H9 (cell line): ENCODE data around the gene CCDC178. TPM values are rescaled to one million over a fixed set of nuclear protein-coding genes. Genes with fewer than 3 reads are reported as not detected.

Experiments
- DNase-seq: peaks from one replicate; pipeline ENCODE4 v3.0.0-alpha.2; 2017
- H2AFZ ChIP-seq: one replicate; pipeline ENCODE4 v1.6.1; 2013; ENCODE audit warnings: mild to moderate bottlenecking, low read length, control low read depth, moderate library complexity
- H2AK5ac ChIP-seq: 2 replicates; pipeline ENCODE4 v1.6.1; 2013; ENCODE audit warnings: low read length, control low read depth, mixed read lengths; ENCODE audit not compliant: insufficient read length
- H2BK120ac ChIP-seq: one replicate; pipeline ENCODE4 v1.6.1; 2013; ENCODE audit warnings: low read depth, mild to moderate bottlenecking, low read length, control low read depth, inconsistent platforms; ENCODE audit not compliant: poor library complexity, severe bottlenecking
- H2BK12ac ChIP-seq: 2 replicates; pipeline ENCODE4 v1.6.1; 2013; ENCODE audit warnings: low read length, control low read depth, mixed read lengths, low read depth; ENCODE audit not compliant: insufficient read length
- H2BK15ac ChIP-seq: 2 replicates; pipeline ENCODE4 v1.6.1; 2013; ENCODE audit warnings: low read depth, low read length, control low read depth
- H2BK20ac ChIP-seq: one replicate; pipeline ENCODE4 v1.6.1; 2013; ENCODE audit warnings: low read depth, mild to moderate bottlenecking, low read length, control low read depth, inconsistent platforms; ENCODE audit not compliant: poor library complexity, severe bottlenecking
- H2BK5ac ChIP-seq: 2 replicates; pipeline ENCODE4 v1.6.1; 2013; ENCODE audit warnings: low read length, control low read depth, mixed read lengths; ENCODE audit not compliant: insufficient read length
- H3K14ac ChIP-seq: 2 replicates; pipeline ENCODE4 v1.6.1; 2013; ENCODE audit warnings: low read length, control low read depth; ENCODE audit not compliant: insufficient read depth
- H3K18ac ChIP-seq: 2 replicates; pipeline ENCODE4 v1.6.1; 2013; ENCODE audit warnings: low read depth, mild to moderate bottlenecking, mixed read lengths, low read length, control low read depth; ENCODE audit not compliant: insufficient read length
- H3K23ac ChIP-seq: 2 replicates; pipeline ENCODE4 v1.6.1; 2013; ENCODE audit warnings: low read length, control low read depth, mixed read lengths, low read depth; ENCODE audit not compliant: insufficient read length
- H3K23me2 ChIP-seq: 2 replicates; pipeline ENCODE4 v1.6.1; 2013; ENCODE audit warnings: low read depth, mild to moderate bottlenecking, mixed read lengths, low read length, control low read depth; ENCODE audit not compliant: insufficient read length, poor library complexity, severe bottlenecking
- H3K27ac ChIP-seq: 2 replicates; pipeline ENCODE4 v1.5.1; 2013; ENCODE audit warnings: low read length, control low read depth, mixed read lengths, low read depth; ENCODE audit not compliant: insufficient read length
- H3K27me3 ChIP-seq: 2 replicates; pipeline ENCODE4 v1.6.1; 2013; ENCODE audit warnings: low read length, control low read depth, inconsistent platforms; ENCODE audit not compliant: insufficient read depth
- H3K4ac ChIP-seq: 2 replicates; pipeline ENCODE4 v1.6.1; 2013; ENCODE audit warnings: low read depth, mild to moderate bottlenecking, control low read depth, inconsistent platforms, low read length, moderate library complexity
- H3K4me1 ChIP-seq: 2 replicates; pipeline ENCODE4 v1.6.1; 2013; ENCODE audit warnings: low read length, control low read depth, inconsistent platforms; ENCODE audit not compliant: insufficient read depth
- H3K4me2 ChIP-seq: 2 replicates; pipeline ENCODE4 v1.6.1; 2013; ENCODE audit warnings: low read length, control low read depth, mixed read lengths; ENCODE audit not compliant: insufficient read length, insufficient read depth
- H3K56ac ChIP-seq: 2 replicates; pipeline ENCODE4 v1.6.1; 2013; ENCODE audit warnings: low read depth, mild to moderate bottlenecking, mixed read lengths, low read length, control low read depth; ENCODE audit not compliant: insufficient read length
- H3K79me1 ChIP-seq: 2 replicates; pipeline ENCODE4 v1.6.1; 2013; ENCODE audit warnings: low read depth, mild to moderate bottlenecking, moderate library complexity, low read length, control low read depth, inconsistent platforms; ENCODE audit not compliant: insufficient read depth, poor library complexity, severe bottlenecking
- H3K79me2 ChIP-seq: 2 replicates; pipeline ENCODE4 v1.6.1; 2013; ENCODE audit warnings: low read length, control low read depth, inconsistent platforms; ENCODE audit not compliant: insufficient read depth
- H3K9ac ChIP-seq: 2 replicates; pipeline ENCODE4 v1.6.1; 2013; ENCODE audit warnings: low read length, control low read depth, mixed read lengths; ENCODE audit not compliant: insufficient read length; ENCODE audit errors: extremely low read depth
- H3K9me3 ChIP-seq: one replicate; pipeline ENCODE4 v1.6.1; 2013; ENCODE audit warnings: low read depth, low read length, inconsistent platforms; ENCODE audit not compliant: control insufficient read depth
- H3T11ph ChIP-seq: one replicate; pipeline ENCODE4 v1.6.1; 2013; ENCODE audit warnings: mild to moderate bottlenecking, low read length, control low read depth, inconsistent platforms
- H4K20me1 ChIP-seq: one replicate; pipeline ENCODE4 v1.6.1; 2013; ENCODE audit not compliant: control insufficient read depth, insufficient read length, insufficient read depth
- H4K5ac ChIP-seq: 2 replicates; pipeline ENCODE4 v1.6.1; 2013; ENCODE audit warnings: low read depth, mild to moderate bottlenecking, mixed read lengths, low read length, control low read depth; ENCODE audit not compliant: insufficient read length
- H4K8ac ChIP-seq: replicated peaks from 2 replicates; pipeline ENCODE4 v1.6.1; 2013; ENCODE audit warnings: low read length, control low read depth, mixed read lengths, low read depth; ENCODE audit not compliant: insufficient read length
- H4K91ac ChIP-seq: 2 replicates; pipeline ENCODE4 v1.6.1; 2013; ENCODE audit warnings: low read depth, mild to moderate bottlenecking, moderate library complexity, mixed read lengths, low read length, control low read depth; ENCODE audit not compliant: insufficient read length
- H3K27ac Mint-ChIP-seq, 3 experiments: 2 replicates in 2 of 3; 3 replicates in 1 of 3; pipeline ENCODE4 v1.8.0; 2020 to 2021; ENCODE audit warnings: mixed read lengths in 3 of 3, mild to moderate bottlenecking in 1 of 3, moderate library complexity in 1 of 3
- H3K27me3 Mint-ChIP-seq: 2 replicates; pipeline ENCODE4 v1.8.0; 2021; ENCODE audit warnings: low read depth, mild to moderate bottlenecking, moderate library complexity, mixed read lengths
- H3K36me3 Mint-ChIP-seq, 3 experiments: 2 replicates in 2 of 3; 3 replicates in 1 of 3; pipeline ENCODE4 v1.8.0; 2020 to 2021; ENCODE audit warnings: low read depth in 3 of 3, mixed read lengths in 3 of 3; ENCODE audit not compliant: insufficient read depth in 1 of 3
- H3K4me1 Mint-ChIP-seq, 2 experiments: 2 replicates each; pipeline ENCODE4 v1.8.0; 2020; ENCODE audit warnings: mixed read lengths in 2 of 2
- H3K4me3 Mint-ChIP-seq, 2 experiments: 2 replicates in 1 of 2; 3 replicates in 1 of 2; pipeline ENCODE4 v1.8.0; 2020 to 2021; ENCODE audit warnings: mild to moderate bottlenecking in 2 of 2, mixed read lengths in 2 of 2, moderate library complexity in 1 of 2
- H3K9me3 Mint-ChIP-seq, 2 experiments: 2 replicates in 1 of 2; 3 replicates in 1 of 2; pipeline ENCODE4 v1.8.0; 2020; ENCODE audit warnings: mild to moderate bottlenecking in 2 of 2, mixed read lengths in 2 of 2, moderate library complexity in 1 of 2
- whole genome bisulfite sequencing: extraction: QIAGEN DNeasy Blood & Tissue Kit; methylation state at CpG from one replicate; pipeline ENCODE4 v1.1.7; 2013; ENCODE audit warnings: missing lambda C conversion rate, low lambda C conversion rate, mixed read lengths; ENCODE audit not compliant: insufficient read length; ENCODE audit errors: extremely low coverage; 5-methylcytosine and 5-hydroxymethylcytosine counted together
- total RNA-seq: library from RNA; stranded (reverse); gene quantifications from 2 replicates; pipeline ENCODE4 v1.2.1, GENCODE V29; 2021
- TF ChIP-seq, protein P1 (sequence below): fragments of 200-600 bp; sonication (generic); conservative IDR thresholded peaks from 3 replicates; pipeline ENCODE4 v1.8.0; 2021; ENCODE audit warnings: antibody characterized with exemption, mild to moderate bottlenecking

Gene CCDC178
- total RNA-seq, 1 experiment from 2014 or later, result not detected

DNA sequence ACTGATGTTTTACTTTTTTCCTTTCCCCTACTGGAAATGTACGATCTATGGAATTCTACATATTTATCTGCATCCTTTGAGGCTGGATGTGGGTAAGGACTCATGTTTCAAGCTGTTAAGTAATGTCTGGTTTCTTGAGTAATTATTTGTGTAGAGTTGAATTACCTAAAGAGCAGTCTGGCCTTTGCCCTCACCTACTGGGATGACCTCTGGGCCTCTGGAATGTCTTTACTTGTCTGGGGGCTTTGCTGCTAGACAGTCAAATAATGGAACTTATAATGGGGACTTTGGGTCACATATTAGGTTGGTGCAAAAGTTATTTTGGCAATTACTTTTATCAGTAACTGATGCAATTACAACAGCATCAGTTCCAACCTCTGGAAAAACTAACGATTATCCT lies 244.7 kb downstream of the CCDC178 start:
- H2BK20ac ChIP-seq, result no peak overlapping the region
- no peak overlapping the region for H4K5ac ChIP-seq
- H3K23me2 ChIP-seq, result no peaks in the 10 kb centered on the region
- H3K9me3 ChIP-seq, result no peaks in the 10 kb centered on the region
- no peak overlapping the region for H2AFZ ChIP-seq
- TF ChIP-seq, protein P1, sequence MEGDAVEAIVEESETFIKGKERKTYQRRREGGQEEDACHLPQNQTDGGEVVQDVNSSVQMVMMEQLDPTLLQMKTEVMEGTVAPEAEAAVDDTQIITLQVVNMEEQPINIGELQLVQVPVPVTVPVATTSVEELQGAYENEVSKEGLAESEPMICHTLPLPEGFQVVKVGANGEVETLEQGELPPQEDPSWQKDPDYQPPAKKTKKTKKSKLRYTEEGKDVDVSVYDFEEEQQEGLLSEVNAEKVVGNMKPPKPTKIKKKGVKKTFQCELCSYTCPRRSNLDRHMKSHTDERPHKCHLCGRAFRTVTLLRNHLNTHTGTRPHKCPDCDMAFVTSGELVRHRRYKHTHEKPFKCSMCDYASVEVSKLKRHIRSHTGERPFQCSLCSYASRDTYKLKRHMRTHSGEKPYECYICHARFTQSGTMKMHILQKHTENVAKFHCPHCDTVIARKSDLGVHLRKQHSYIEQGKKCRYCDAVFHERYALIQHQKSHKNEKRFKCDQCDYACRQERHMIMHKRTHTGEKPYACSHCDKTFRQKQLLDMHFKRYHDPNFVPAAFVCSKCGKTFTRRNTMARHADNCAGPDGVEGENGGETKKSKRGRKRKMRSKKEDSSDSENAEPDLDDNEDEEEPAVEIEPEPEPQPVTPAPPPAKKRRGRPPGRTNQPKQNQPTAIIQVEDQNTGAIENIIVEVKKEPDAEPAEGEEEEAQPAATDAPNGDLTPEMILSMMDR, result no peak
- H3T11ph ChIP-seq, result no peak overlapping the region
- H3K4me3 Mint-ChIP-seq, result no peak overlapping the region
- no peak overlapping the region for H2AK5ac ChIP-seq
- H3K9me3 Mint-ChIP-seq, result no peaks in the 10 kb centered on the region
- no peak overlapping the region for H2BK120ac ChIP-seq
- H2BK15ac ChIP-seq, result no peak overlapping the region
- no peak for DNase-seq
- H2BK5ac ChIP-seq, result no peak overlapping the region
- H3K4ac ChIP-seq, result no peak overlapping the region
- H3K4me2 ChIP-seq, result no peak overlapping the region
- no peaks in the 10 kb centered on the region for H3K4me1 Mint-ChIP-seq
- no peak overlapping the region for H3K18ac ChIP-seq
- no peaks in the 10 kb centered on the region for H3K36me3 Mint-ChIP-seq
- H3K4me1 ChIP-seq, result no peaks in the 10 kb centered on the region
- H2BK12ac ChIP-seq, result no peak overlapping the region
- H3K9ac ChIP-seq, result no peak overlapping the region
- H3K27ac ChIP-seq, result no peak overlapping the region
- no peak overlapping the region for H4K91ac ChIP-seq
- H3K79me1 ChIP-seq, result no peaks in the 10 kb centered on the region
- no peaks in the 10 kb centered on the region for H3K27me3 ChIP-seq
- H3K23ac ChIP-seq, result no peak overlapping the region
- H3K79me2 ChIP-seq, result no peaks in the 10 kb centered on the region
- no peaks in the 10 kb centered on the region for H3K27me3 Mint-ChIP-seq
- no peaks in the 10 kb centered on the region for H4K20me1 ChIP-seq
- H3K27ac Mint-ChIP-seq, result no peak overlapping the region
- no peak overlapping the region for H3K14ac ChIP-seq
- WGBS, result no CpG with 5 or more reads among the region's 2 CpGs
- H4K8ac ChIP-seq, result no peak overlapping the region
- no peak overlapping the region for H3K56ac ChIP-seq
